Tibial nerve (tissue), 4 donors: ENCODE results near the gene IGLL5. TPM values are rescaled to one million over a fixed set of nuclear protein-coding genes. Genes with fewer than 3 reads are reported as not detected.

Experiments used
- DNase-seq, 2 donors: peaks; one replicate each; pipeline ENCODE4 v3.0.0-alpha.2; 2019; ENCODE audit warnings: low spot score in 2 of 2
- H3K27ac ChIP-seq, 4 donors: fragments of 200-600 bp; sonication (generic) in 3 of 4; one replicate each; pipeline ENCODE4 v1.5.1; 2017 to 2019; ENCODE audit warnings: mild to moderate bottlenecking in 1 of 4
- H3K27me3 ChIP-seq, 2 donors: fragments of 200-600 bp; sonication (generic) in 1 of 2; one replicate each; pipeline versions ENCODE4 v1.5.1 to v1.6.0; 2017 to 2019
- H3K36me3 ChIP-seq, 3 donors: fragments of 200-600 bp; sonication (generic); one replicate each; pipeline ENCODE4 v1.5.1; 2018 to 2019
- H3K4me1 ChIP-seq, 4 donors: fragments of 200-600 bp; sonication (generic) in 3 of 4; one replicate each; pipeline ENCODE4 v1.5.1; 2017 to 2019
- H3K4me3 ChIP-seq, 4 donors: fragments of 200-600 bp; sonication (generic) in 3 of 4; one replicate each; pipeline ENCODE4 v1.5.1; 2017 to 2019; ENCODE audit warnings: mild to moderate bottlenecking in 1 of 4, moderate library complexity in 1 of 4
- H3K9me3 ChIP-seq, 4 donors: fragments of 200-600 bp; sonication (generic) in 3 of 4; one replicate each; pipeline ENCODE4 v1.5.1; 2017 to 2019
- CTCF ChIP-seq, 5 experiments: fragments of 200-600 bp in 3 of 5; fragments of 450-650 bp in 2 of 5; sonication (generic) in 3 of 5; IDR thresholded peaks; one replicate each; pipeline ENCODE4 v1.5.1; 2016 to 2019; ENCODE audit warnings: antibody characterized with exemption in 5 of 5, mild to moderate bottlenecking in 3 of 5, moderate library complexity in 2 of 5
- EP300 ChIP-seq, 2 donors: sonication (generic); formaldehyde crosslinking; IDR thresholded peaks; one replicate each; pipeline ENCODE4 v1.6.1; 2017; ENCODE audit warnings: antibody characterized with exemption in 2 of 2, mild to moderate bottlenecking in 1 of 2
- POLR2A ChIP-seq, 2 donors: fragments of 450-650 bp; IDR thresholded peaks; one replicate each; pipeline ENCODE4 v1.6.1; 2017; ENCODE audit warnings: antibody characterized with exemption in 2 of 2, mild to moderate bottlenecking in 2 of 2, moderate library complexity in 2 of 2
- WGBS, 2 donors: methylation state at CpG; one replicate each; pipeline ENCODE4 v1.1.5; 2018; 5-methylcytosine and 5-hydroxymethylcytosine counted together
- total RNA-seq, 4 donors: library from RNA; depleted of rRNA; stranded (reverse); fragments of >200 nt; gene quantifications; one replicate each; pipeline ENCODE4 v1.1.0, GENCODE V29; 2016

IGLL5 gene
- total RNA-seq, 4 donors from 2014 or later: 0.66 to 2.7 (median 2.1) TPM; not detected in 1

- no peak for DNase-seq
- Histone ChIP-seq H3K36me3 (no peaks in the 10 kb centered on the region), H3K9me3 (no peaks in the 10 kb centered on the region), H3K27me3 (no peaks in the 10 kb centered on the region), H3K4me3 (no peak overlapping the region), H3K4me1 (no peaks in the 10 kb centered on the region), H3K27ac (no peak overlapping the region)
- TF ChIP-seq EP300 (IDR thresholded peaks at IDR 0.05) (no peak), POLR2A (IDR thresholded peaks at IDR 0.05) (no peak), CTCF (IDR thresholded peaks at IDR 0.05) (no peak)
- WGBS, 2 donors: 83 to 89% methylated on average over 8 of the region's 8 CpGs
Measured at GRCh38 chr22:22906907-22907550, 19.4 kb downstream of the IGLL5 start.

GRCh38 chr22:22907551-22908494, 20.2 kb downstream of the IGLL5 start:
- no peaks in the 10 kb centered on the region for H3K9me3 ChIP-seq
- WGBS, 2 donors: 89 to 92% methylated on average over 8 to 9 of the region's 9 CpGs
- no peaks in the 10 kb centered on the region for H3K4me1 ChIP-seq
- H3K27me3 ChIP-seq: no peaks in the 10 kb centered on the region
- TF ChIP-seq EP300 (IDR thresholded peaks at IDR 0.05): no peak
- TF ChIP-seq POLR2A (IDR thresholded peaks at IDR 0.05): no peak
- no peak for TF ChIP-seq CTCF (IDR thresholded peaks at IDR 0.05)
- H3K36me3 ChIP-seq: no peaks in the 10 kb centered on the region
- H3K27ac ChIP-seq: no peak overlapping the region
- H3K4me3 ChIP-seq: no peak overlapping the region
- DNase-seq: no peak

- Histone ChIP-seq H3K4me1 (no peaks in the 10 kb centered on the region), H3K4me3 (no peak overlapping the region), H3K36me3 (no peaks in the 10 kb centered on the region), H3K27ac (no peak overlapping the region), H3K27me3 (no peaks in the 10 kb centered on the region), H3K9me3 (no peaks in the 10 kb centered on the region)
- 82 to 86% methylated on average over 3 of the region's 3 CpGs for WGBS, 2 donors
- no peak for TF ChIP-seq POLR2A (IDR thresholded peaks at IDR 0.05)
- no peak for TF ChIP-seq EP300 (IDR thresholded peaks at IDR 0.05)
- TF ChIP-seq CTCF (IDR thresholded peaks at IDR 0.05): no peak
- no peak for DNase-seq
Measured at GRCh38 chr22:22908495-22908861, 20.9 kb downstream of the IGLL5 start.

- no peak overlapping the region for H3K4me3 ChIP-seq
- no peak overlapping the region for H3K27ac ChIP-seq
- H3K9me3 ChIP-seq: no peaks in the 10 kb centered on the region
- 81 to 82% methylated on average over 6 of the region's 6 CpGs for WGBS, 2 donors
- TF ChIP-seq EP300 (IDR thresholded peaks at IDR 0.05) (no peak), CTCF (IDR thresholded peaks at IDR 0.05) (no peak), POLR2A (IDR thresholded peaks at IDR 0.05) (no peak)
- no peaks in the 10 kb centered on the region for H3K36me3 ChIP-seq
- no peaks in the 10 kb centered on the region for H3K27me3 ChIP-seq
- no peaks in the 10 kb centered on the region for H3K4me1 ChIP-seq
- DNase-seq: no peak
Measured at GRCh38 chr22:22908941-22909604, 21.5 kb downstream of the IGLL5 start.
